VCaP (cell line): ENCODE data around the gene CABLES1.
"Not testable (repeated sequence)": the region's sequence is repeated elsewhere in the genome, so short reads cannot be mapped to it uniquely, and the experiment has no call there.

Experiments
- H3K27ac ChIP-seq: fragments of 450-650 bp; 2 replicates; pipeline ENCODE4 v1.5.1; 2017
- CTCF ChIP-seq: fragments of 450-650 bp; conservative IDR thresholded peaks from 2 replicates; pipeline ENCODE4 v1.5.1; 2017; ENCODE audit warnings: mild to moderate bottlenecking, moderate library complexity

Gene CABLES1

GRCh38 chr18:23265682-23266399 lies 130.6 kb downstream of the CABLES1 start:
- TF ChIP-seq CTCF = no peak
- no peak overlapping the region for H3K27ac ChIP-seq

GRCh38 chr18:23266717-23267446 lies 131.6 kb downstream of the CABLES1 start:
- no peak overlapping the region for H3K27ac ChIP-seq
- no peak for TF ChIP-seq CTCF

- no peak overlapping the region for H3K27ac ChIP-seq
- no peak for TF ChIP-seq CTCF
These were observed 132.1 kb downstream of the CABLES1 start for GRCh38 chr18:23267447-23267776.

- no peak overlapping the region for H3K27ac ChIP-seq
- no peak for TF ChIP-seq CTCF
These were observed 133.4 kb downstream of the CABLES1 start for GRCh38 chr18:23268641-23269040.

GRCh38 chr18:23269068-23269467 lies 133.8 kb downstream of the CABLES1 start:
- H3K27ac ChIP-seq = not testable (repeated sequence)

GRCh38 chr18:23269928-23270327 lies 134.6 kb downstream of the CABLES1 start:
- H3K27ac ChIP-seq = no peak overlapping the region
- TF ChIP-seq CTCF = no peak

- TF ChIP-seq CTCF = no peak
- H3K27ac ChIP-seq = no peak overlapping the region
These were observed 135.8 kb downstream of the CABLES1 start for GRCh38 chr18:23270986-23271680.
